ENCODE results near the gene ITGB1BP1. TPM values are rescaled to one million over a fixed set of nuclear protein-coding genes. Genes with fewer than 3 reads are reported as not detected.

The ITGB1BP1 gene
- total RNA-seq, 2 donors from 2014 or later = 38.7 to 64.4 TPM

DNA sequence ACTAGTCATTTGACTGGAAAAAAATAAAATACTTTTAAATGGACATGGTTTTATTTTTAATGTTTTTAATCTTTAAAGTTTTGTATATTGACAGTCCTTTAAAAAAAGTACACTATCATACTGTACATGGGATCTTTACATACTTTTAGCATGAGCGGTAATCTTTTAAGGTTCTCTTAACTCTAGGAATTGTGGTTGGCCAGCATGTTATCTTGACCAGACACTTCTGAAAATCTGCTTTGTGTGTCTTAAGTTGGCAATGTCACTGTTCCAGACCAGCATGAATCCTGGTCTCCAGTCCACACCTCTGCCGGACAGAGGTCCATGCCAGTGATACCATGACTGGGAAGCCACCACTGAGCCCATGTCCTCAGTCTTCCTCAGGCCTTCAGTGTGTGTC, 17.7 kb downstream of the ITGB1BP1 start:
- Histone ChIP-seq H3K4me3 (no peak overlapping the region), H3K36me3 (peaks cover 29% of the 10 kb centered on the region), H3K4me1 (ENCODE audit: control insufficient read depth in 1 of 2, low read depth in 2 of 2) (peaks cover 0 to 8% of the 10 kb centered on the region in 2 donors), H3K9me3 (no peaks in the 10 kb centered on the region), H3K27me3 (replicated peaks; ENCODE audit: insufficient read depth) (no peaks in the 10 kb centered on the region), H3K27ac (no peak overlapping the region)
- TF ChIP-seq, protein P1, sequence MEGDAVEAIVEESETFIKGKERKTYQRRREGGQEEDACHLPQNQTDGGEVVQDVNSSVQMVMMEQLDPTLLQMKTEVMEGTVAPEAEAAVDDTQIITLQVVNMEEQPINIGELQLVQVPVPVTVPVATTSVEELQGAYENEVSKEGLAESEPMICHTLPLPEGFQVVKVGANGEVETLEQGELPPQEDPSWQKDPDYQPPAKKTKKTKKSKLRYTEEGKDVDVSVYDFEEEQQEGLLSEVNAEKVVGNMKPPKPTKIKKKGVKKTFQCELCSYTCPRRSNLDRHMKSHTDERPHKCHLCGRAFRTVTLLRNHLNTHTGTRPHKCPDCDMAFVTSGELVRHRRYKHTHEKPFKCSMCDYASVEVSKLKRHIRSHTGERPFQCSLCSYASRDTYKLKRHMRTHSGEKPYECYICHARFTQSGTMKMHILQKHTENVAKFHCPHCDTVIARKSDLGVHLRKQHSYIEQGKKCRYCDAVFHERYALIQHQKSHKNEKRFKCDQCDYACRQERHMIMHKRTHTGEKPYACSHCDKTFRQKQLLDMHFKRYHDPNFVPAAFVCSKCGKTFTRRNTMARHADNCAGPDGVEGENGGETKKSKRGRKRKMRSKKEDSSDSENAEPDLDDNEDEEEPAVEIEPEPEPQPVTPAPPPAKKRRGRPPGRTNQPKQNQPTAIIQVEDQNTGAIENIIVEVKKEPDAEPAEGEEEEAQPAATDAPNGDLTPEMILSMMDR (IDR thresholded peaks at IDR 0.05) = no peak
- ATAC-seq (ENCODE audit: insufficient number of reproducible peaks, low FRiP score, low read depth) (no peak), DNase-seq (ENCODE audit: low spot score) (no peak)

DNA sequence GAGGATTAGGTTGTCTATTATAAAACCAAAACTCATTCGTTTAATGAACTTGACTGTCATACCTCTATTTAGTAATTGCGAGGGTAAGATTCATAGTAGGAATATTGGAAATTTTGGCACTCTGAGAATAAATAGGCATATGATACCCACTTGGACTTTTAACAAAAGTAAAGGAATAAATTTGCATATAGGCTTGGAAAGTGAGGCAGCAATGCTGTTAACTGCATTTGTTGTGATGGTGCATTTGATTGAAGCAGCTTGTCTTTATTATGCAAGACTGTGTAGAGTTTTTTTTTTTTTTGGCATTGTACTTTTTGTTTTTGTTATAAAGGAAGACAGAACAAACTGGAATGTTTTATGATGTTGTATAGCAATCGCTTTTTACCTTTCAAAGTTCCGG, 18.9 kb downstream of the ITGB1BP1 start:
- peaks cover 33% of the 10 kb centered on the region for H3K36me3 ChIP-seq
- ATAC-seq (ENCODE audit: insufficient number of reproducible peaks, low FRiP score, low read depth) (no peak), DNase-seq (ENCODE audit: low spot score) (no peak)
- peaks cover 0 to 8% of the 10 kb centered on the region in 2 donors for H3K4me1 ChIP-seq (ENCODE audit: control insufficient read depth in 1 of 2, low read depth in 2 of 2)
- H3K9me3 ChIP-seq = no peaks in the 10 kb centered on the region
- no peak overlapping the region for H3K4me3 ChIP-seq
- TF ChIP-seq, protein P1 (IDR thresholded peaks at IDR 0.05) = no peak
- no peak overlapping the region for H3K27ac ChIP-seq
- H3K27me3 ChIP-seq (replicated peaks; ENCODE audit: insufficient read depth) = no peaks in the 10 kb centered on the region

DNA sequence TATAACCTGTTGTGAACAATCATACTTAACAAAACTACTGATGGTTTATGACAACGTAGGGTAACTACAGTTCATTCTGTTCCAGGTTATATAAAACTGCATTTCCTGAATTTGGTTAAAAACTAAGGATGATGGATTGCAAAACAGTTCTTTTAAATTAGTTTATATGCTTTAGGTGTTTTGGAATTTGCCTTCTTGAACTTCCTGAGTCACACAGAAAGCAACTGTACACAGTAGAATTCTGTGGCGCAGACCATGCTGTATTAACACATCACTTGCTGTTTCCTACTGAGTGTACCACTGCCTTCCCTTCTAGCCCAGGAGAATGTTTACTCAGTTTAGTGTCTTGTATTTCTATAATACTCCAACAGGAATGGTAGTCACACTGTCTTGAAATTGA, 19.4 kb downstream of the ITGB1BP1 start:
- no peak overlapping the region for H3K27ac ChIP-seq
- no peaks in the 10 kb centered on the region for H3K9me3 ChIP-seq
- no peak for DNase-seq (ENCODE audit: low spot score)
- H3K4me1 ChIP-seq (ENCODE audit: control insufficient read depth in 1 of 2, low read depth in 2 of 2) = peaks cover 0 to 8% of the 10 kb centered on the region in 2 donors
- no peaks in the 10 kb centered on the region for H3K27me3 ChIP-seq (replicated peaks; ENCODE audit: insufficient read depth)
- ATAC-seq (ENCODE audit: insufficient number of reproducible peaks, low FRiP score, low read depth) = no peak
- H3K4me3 ChIP-seq = no peak overlapping the region
- TF ChIP-seq, protein P1 (IDR thresholded peaks at IDR 0.05) = no peak
- peaks cover 38% of the 10 kb centered on the region for H3K36me3 ChIP-seq

DNA sequence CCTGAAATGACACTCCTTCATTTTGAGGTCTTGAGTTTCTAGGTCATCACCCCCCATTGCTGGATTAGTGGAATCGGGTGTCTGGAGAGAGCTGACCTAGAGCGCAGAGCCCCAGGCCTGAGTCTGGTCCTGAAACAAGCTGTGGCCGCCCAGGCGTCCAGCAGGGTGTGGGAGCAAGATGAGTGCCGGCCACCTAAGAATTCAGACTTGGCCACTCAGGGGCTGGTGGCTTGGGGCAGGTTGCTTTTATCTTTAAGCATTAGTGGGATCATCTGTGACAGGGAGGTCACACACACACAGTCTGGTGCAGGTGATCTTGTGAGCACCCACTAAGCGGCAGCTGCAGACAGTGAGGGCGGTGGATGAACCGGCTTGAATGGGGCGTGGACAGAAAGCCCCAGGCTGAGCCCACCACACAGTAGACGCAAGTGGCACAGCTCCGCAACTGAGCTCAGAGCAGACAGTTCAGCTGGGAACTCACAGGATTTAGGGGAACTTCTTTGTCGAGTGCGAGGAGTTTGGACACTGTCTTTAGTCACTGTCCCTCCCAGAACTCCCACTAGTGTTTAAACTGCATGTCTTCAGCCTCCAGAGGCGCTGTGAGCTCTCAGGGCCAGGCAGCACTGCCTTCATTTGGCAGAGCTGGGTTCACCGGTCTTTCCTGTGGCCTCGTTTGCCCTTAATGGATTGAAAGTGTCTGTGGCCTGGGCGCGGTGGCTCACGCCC, 21.5 kb downstream of the ITGB1BP1 start:
- no peak for ATAC-seq (ENCODE audit: insufficient number of reproducible peaks, low FRiP score, low read depth)
- Histone ChIP-seq H3K36me3 (peaks cover 42% of the 10 kb centered on the region), H3K4me3 (no peak overlapping the region), H3K27me3 (replicated peaks; ENCODE audit: insufficient read depth) (no peaks in the 10 kb centered on the region), H3K4me1 (ENCODE audit: control insufficient read depth in 1 of 2, low read depth in 2 of 2) (no peaks in the 10 kb centered on the region), H3K9me3 (no peaks in the 10 kb centered on the region), H3K27ac (no peak overlapping the region)
- TF ChIP-seq, protein P1 (IDR thresholded peaks at IDR 0.05) = no peak
- no peak for DNase-seq (ENCODE audit: low spot score)

DNA sequence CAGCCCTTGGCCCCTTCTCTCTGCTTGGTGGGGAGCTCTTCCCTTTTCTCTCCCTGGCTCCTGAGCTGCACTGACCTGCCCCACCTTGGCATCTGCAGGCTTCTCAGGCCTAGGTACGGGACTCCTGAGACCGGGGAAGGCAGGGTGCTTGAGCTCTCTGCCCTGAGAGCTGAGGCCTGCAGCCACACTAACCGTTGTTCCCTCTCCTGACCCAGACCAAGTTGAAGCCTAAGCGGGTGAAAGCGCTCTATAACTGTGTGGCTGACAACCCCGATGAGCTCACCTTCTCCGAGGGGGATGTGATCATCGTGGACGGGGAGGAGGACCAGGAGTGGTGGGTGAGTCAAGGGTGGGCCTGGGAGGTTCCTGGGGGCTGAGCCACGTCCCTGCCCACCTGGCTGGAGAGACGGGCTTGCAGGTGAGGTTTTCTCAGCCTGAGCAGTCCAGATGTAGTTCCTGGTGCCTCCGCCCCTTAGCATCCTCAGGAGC, 22.2 kb downstream of the ITGB1BP1 start:
- Histone ChIP-seq H3K36me3 (peaks cover 48% of the 10 kb centered on the region), H3K4me1 (ENCODE audit: control insufficient read depth in 1 of 2, low read depth in 2 of 2) (no peaks in the 10 kb centered on the region), H3K4me3 (no peak overlapping the region), H3K27me3 (replicated peaks; ENCODE audit: insufficient read depth) (no peaks in the 10 kb centered on the region), H3K9me3 (no peaks in the 10 kb centered on the region), H3K27ac (no peak overlapping the region)
- DNase-seq (ENCODE audit: low spot score) (no peak), ATAC-seq (ENCODE audit: insufficient number of reproducible peaks, low FRiP score, low read depth) (no peak)
- TF ChIP-seq, protein P1 (IDR thresholded peaks at IDR 0.05) = no peak
